Measurements from ENCODE around the gene CCDC24. TPM values are rescaled to one million over a fixed set of nuclear protein-coding genes. Genes with fewer than 3 reads are reported as not detected.
A peak's percentile ranks its signal among the peaks of the same experiment; 100 is the strongest.

CCDC24 gene
- total and polyA plus RNA-seq, 7 donors: 0.83 to 3.9 (median 1.7) TPM

GRCh38 chr1:43992232-43992995, 1.0 kb downstream of the CCDC24 start:
- 52 to 59% (median 54%) methylated on average over 11 of the region's 11 CpGs for WGBS, 3 donors
- Histone ChIP-seq H3K4me1 (peaks cover 6% of the 10 kb centered on the region), H3K36me3 (ENCODE audit: insufficient read depth in 1 of 2, low read depth in 1 of 2) (no peaks in the 10 kb centered on the region), H3K9me3 (no peaks in the 10 kb centered on the region), H3K27me3 (ENCODE audit: insufficient read depth in 3 of 3, low read length in 2 of 3) (no peaks in the 10 kb centered on the region), H3K4me3 (peak overlapping the region; percentile 83), H3K27ac (no peak overlapping the region)
- DNase-seq (no peak), ATAC-seq (no peak)
- intact Hi-C loops (cut with DNase I): no loop called here
- TF ChIP-seq CTCF (IDR thresholded peaks at IDR 0.05): no peak

- Histone ChIP-seq H3K9me3 (no peaks in the 10 kb centered on the region), H3K27me3 (ENCODE audit: insufficient read depth in 3 of 3, low read length in 2 of 3) (no peaks in the 10 kb centered on the region), H3K36me3 (ENCODE audit: insufficient read depth in 1 of 2, low read depth in 1 of 2) (no peaks in the 10 kb centered on the region), H3K4me1 (peaks cover 6% of the 10 kb centered on the region), H3K27ac (no peak overlapping the region), H3K4me3 (no peak overlapping the region)
- no peak for TF ChIP-seq CTCF (IDR thresholded peaks at IDR 0.05)
- ATAC-seq (no peak), DNase-seq (no peak)
- intact Hi-C loops (cut with DNase I): no loop called here
- 91 to 93% (median 91%) methylated on average over 8 to 9 of the region's 9 CpGs for WGBS, 3 donors
Observed at GRCh38 chr1:43993206-43993914, 2.0 kb downstream of the CCDC24 start.

- DNase-seq: no peak
- intact Hi-C loops (cut with DNase I): no loop called here
- no peak for ATAC-seq
- no peak overlapping the region for H3K27ac ChIP-seq
- H3K27me3 ChIP-seq (ENCODE audit: insufficient read depth in 3 of 3, low read length in 2 of 3): no peaks in the 10 kb centered on the region
- peaks cover 6% of the 10 kb centered on the region for H3K4me1 ChIP-seq
- no peaks in the 10 kb centered on the region for H3K9me3 ChIP-seq
- no peak for TF ChIP-seq CTCF (IDR thresholded peaks at IDR 0.05)
- WGBS, 3 donors: 77 to 85% (median 83%) methylated on average over 7 of the region's 7 CpGs
- H3K36me3 ChIP-seq (ENCODE audit: insufficient read depth in 1 of 2, low read depth in 1 of 2): no peaks in the 10 kb centered on the region
- H3K4me3 ChIP-seq: no peak overlapping the region
Observed at GRCh38 chr1:43994071-43994470, 2.7 kb downstream of the CCDC24 start.

GRCh38 chr1:43994794-43995790, 3.7 kb downstream of the CCDC24 start:
- peaks cover 6% of the 10 kb centered on the region for H3K4me1 ChIP-seq
- WGBS, 3 donors: 81 to 83% (median 83%) methylated on average over 15 of the region's 15 CpGs
- DNase-seq (no peak), ATAC-seq (no peak)
- H3K27me3 ChIP-seq (ENCODE audit: insufficient read depth in 3 of 3, low read length in 2 of 3): no peaks in the 10 kb centered on the region
- H3K9me3 ChIP-seq: no peaks in the 10 kb centered on the region
- intact Hi-C loops (cut with DNase I): no loop called here
- no peak overlapping the region for H3K4me3 ChIP-seq
- no peaks in the 10 kb centered on the region for H3K36me3 ChIP-seq (ENCODE audit: insufficient read depth in 1 of 2, low read depth in 1 of 2)
- no peak overlapping the region for H3K27ac ChIP-seq
- no peak for TF ChIP-seq CTCF (IDR thresholded peaks at IDR 0.05)

Measured in psoas muscle (tissue), 8 donors.